ENCODE results near the gene SSR4. TPM values are rescaled to one million over a fixed set of nuclear protein-coding genes. Genes with fewer than 3 reads are reported as not detected.

The SSR4 gene
- total RNA-seq, 1 donor from 2014 or later, result 243 TPM

DNA sequence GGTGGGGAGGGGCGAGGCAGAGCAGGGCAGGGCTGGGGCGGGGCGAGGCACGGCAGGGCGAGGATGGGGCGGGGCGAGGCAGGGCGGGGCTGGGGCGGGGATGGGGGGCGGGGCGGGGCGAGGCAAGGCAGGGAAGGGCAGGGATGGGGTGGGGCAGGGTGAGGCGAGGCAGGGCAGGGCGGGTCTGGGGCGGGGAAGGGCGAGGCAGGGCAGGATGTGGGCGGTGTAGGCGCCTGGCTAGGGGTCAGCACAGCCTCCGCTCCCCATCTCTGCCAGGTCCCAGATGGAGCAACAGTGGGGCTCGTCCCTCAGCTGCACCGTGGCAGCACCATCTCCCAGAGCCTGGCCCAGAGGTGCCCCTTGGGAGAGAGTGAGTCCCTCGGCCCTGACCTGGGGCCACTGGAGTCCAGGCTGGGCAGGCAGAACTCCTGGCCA lies 17.8 kb upstream of the SSR4 start:
- H3K27ac Mint-ChIP-seq, result no peak overlapping the region

DNA sequence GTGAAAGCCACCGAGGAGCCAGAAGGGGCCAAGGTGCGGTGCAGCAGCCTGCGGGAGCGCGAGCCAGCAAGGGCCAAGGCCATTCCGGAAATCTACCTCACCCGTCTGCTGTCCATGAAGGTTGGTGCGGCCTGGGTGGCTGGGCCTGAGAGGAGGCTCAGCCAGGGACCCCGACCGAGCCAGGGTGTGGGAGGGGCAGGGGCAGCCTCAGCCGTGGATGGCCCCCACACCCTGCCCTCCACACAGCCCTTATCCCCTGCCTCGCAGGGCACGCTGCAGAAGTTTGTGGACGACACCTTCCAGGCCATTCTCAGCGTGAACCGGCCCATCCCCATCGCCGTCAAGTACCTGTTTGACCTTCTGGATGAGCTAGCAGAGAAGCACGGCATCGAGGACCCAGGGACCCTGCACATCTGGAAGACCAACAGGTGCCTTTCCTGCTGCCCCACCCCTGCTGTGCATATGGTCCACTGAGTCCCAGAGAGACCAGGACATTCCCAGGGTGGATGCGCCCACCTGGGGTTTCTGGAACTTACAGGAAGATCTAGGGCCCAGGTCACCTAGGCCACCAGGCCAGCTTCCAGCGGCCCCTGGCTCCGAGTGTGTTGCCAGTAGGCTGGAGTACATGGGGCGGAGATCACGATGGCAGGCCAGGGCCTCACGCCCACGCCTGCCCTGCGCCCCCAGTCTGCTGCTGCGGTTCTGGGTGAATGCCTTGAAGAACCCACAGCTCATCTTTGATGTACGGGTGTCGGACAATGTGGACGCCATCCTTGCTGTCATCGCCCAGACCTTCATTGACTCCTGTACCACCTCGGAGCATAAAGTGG lies 17.0 kb upstream of the SSR4 start:
- no peaks in the 10 kb centered on the region for H3K9me3 Mint-ChIP-seq (ENCODE audit: low read depth)
- no peak for DNase-seq (ENCODE audit: low spot score, unreplicated experiment)
- TF ChIP-seq, protein P1, sequence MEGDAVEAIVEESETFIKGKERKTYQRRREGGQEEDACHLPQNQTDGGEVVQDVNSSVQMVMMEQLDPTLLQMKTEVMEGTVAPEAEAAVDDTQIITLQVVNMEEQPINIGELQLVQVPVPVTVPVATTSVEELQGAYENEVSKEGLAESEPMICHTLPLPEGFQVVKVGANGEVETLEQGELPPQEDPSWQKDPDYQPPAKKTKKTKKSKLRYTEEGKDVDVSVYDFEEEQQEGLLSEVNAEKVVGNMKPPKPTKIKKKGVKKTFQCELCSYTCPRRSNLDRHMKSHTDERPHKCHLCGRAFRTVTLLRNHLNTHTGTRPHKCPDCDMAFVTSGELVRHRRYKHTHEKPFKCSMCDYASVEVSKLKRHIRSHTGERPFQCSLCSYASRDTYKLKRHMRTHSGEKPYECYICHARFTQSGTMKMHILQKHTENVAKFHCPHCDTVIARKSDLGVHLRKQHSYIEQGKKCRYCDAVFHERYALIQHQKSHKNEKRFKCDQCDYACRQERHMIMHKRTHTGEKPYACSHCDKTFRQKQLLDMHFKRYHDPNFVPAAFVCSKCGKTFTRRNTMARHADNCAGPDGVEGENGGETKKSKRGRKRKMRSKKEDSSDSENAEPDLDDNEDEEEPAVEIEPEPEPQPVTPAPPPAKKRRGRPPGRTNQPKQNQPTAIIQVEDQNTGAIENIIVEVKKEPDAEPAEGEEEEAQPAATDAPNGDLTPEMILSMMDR (IDR thresholded peaks at IDR 0.05; ENCODE audit: unreplicated experiment), result no peak
- H3K4me3 Mint-ChIP-seq (ENCODE audit: low read depth), result no peak overlapping the region
- no peaks in the 10 kb centered on the region for H3K4me1 Mint-ChIP-seq (ENCODE audit: low read depth)
- no peaks in the 10 kb centered on the region for H3K36me3 Mint-ChIP-seq (ENCODE audit: insufficient read depth)
- H3K27ac Mint-ChIP-seq, result no peak overlapping the region
- H3K27me3 Mint-ChIP-seq, result no peaks in the 10 kb centered on the region

More for the DNA sequence above, 17.8 kb upstream of the SSR4 start:
- DNase-seq (ENCODE audit: low spot score, unreplicated experiment), result no peak
- H3K27me3 Mint-ChIP-seq, result no peaks in the 10 kb centered on the region
- H3K9me3 Mint-ChIP-seq (ENCODE audit: low read depth), result no peaks in the 10 kb centered on the region
- H3K4me1 Mint-ChIP-seq (ENCODE audit: low read depth), result no peaks in the 10 kb centered on the region
- TF ChIP-seq, protein P1 (IDR thresholded peaks at IDR 0.05; ENCODE audit: unreplicated experiment), result no peak
- H3K36me3 Mint-ChIP-seq (ENCODE audit: insufficient read depth), result no peaks in the 10 kb centered on the region
- H3K4me3 Mint-ChIP-seq (ENCODE audit: low read depth), result no peak overlapping the region

DNA sequence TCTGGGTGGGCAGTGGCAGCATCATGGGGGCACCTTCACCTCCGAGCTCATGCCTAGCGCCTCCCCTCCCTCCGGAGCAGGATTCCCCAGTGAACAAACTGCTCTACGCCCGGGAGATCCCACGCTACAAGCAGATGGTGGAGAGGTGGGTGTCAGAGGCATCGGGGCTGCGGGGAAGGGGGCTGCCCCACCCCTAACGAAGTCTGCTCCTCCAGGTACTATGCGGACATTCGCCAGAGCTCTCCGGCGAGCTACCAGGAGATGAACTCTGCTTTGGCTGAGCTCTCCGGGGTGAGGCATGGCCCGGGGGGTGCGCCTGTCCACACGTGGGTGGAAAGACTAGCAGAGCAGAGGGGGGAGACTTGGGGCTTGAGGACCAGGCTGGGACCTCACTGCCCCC lies 16.3 kb upstream of the SSR4 start:
- no peaks in the 10 kb centered on the region for H3K27me3 Mint-ChIP-seq
- TF ChIP-seq, protein P1 (IDR thresholded peaks at IDR 0.05; ENCODE audit: unreplicated experiment), result no peak
- H3K4me3 Mint-ChIP-seq (ENCODE audit: low read depth), result no peak overlapping the region
- no peaks in the 10 kb centered on the region for H3K4me1 Mint-ChIP-seq (ENCODE audit: low read depth)
- no peaks in the 10 kb centered on the region for H3K36me3 Mint-ChIP-seq (ENCODE audit: insufficient read depth)
- DNase-seq (ENCODE audit: low spot score, unreplicated experiment), result no peak
- H3K27ac Mint-ChIP-seq, result no peak overlapping the region
- no peaks in the 10 kb centered on the region for H3K9me3 Mint-ChIP-seq (ENCODE audit: low read depth)

DNA sequence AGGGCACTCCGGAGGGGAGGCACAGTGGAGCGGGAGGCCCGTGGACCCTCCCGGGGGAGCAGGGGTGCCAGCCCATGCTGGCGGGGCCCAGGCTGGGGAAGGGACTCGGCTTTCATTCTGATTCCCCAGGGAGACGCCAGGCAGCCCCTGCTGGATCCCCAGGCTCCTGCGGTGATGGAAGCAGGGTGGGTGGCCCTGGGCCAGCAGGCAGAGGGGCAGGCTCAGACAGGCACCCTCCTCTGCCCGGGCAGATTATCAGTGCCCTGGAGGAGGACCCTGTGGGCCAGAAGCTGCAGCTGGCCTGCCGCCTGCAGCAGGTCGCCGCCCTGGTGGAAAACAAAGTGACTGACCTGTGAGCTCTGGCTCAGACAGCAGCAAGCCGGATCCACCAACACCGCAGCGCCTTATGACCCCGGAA lies 15.8 kb upstream of the SSR4 start:
- Mint-ChIP-seq H3K27ac (no peak overlapping the region), H3K4me3 (ENCODE audit: low read depth) (no peak overlapping the region), H3K27me3 (no peaks in the 10 kb centered on the region), H3K9me3 (ENCODE audit: low read depth) (no peaks in the 10 kb centered on the region), H3K36me3 (ENCODE audit: insufficient read depth) (no peaks in the 10 kb centered on the region), H3K4me1 (ENCODE audit: low read depth) (no peaks in the 10 kb centered on the region)
- DNase-seq (ENCODE audit: low spot score, unreplicated experiment), result no peak
- TF ChIP-seq, protein P1 (IDR thresholded peaks at IDR 0.05; ENCODE audit: unreplicated experiment), result peak; percentile 8

DNA sequence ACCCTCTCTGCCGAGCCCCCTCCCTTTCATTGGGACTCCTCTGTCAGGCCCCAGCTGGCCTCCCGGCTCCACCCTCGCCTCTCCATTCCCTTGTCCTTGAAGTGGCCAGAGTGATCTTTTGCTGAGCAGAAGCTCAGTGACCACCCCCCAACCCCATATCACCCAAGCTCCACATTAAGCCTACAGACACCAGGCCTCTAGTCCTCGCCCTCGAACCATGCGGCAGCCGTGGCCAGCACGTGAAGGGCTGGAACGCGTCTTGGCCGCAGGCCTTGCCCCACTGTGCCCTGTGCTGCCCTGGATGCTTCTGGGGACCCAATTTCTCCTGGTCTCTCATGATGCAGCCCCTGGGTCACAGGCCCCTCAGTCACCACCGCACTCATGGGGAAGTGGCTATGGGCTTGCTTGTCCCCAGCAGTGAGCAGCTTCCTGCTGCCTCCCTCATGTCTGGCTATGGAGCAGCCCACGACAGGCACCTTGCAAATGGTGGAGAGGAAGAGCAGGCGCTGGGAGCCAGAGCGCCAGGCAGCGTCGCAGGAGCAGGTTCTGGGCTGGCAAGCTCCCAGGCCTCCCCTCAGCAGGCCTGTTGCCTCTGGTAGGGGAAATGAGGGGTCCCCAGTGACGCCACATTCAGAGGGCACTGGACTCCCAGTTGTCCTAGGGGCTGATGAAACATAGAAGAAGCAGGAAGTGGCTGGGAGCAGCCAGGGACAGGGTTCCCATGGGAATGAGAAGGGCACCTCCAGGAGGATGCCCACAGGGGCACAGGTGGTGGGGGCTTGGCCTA lies 14.4 kb upstream of the SSR4 start:
- Mint-ChIP-seq H3K27ac (no peak overlapping the region), H3K36me3 (ENCODE audit: insufficient read depth) (no peaks in the 10 kb centered on the region), H3K9me3 (ENCODE audit: low read depth) (no peaks in the 10 kb centered on the region), H3K27me3 (no peaks in the 10 kb centered on the region), H3K4me3 (ENCODE audit: low read depth) (no peak overlapping the region), H3K4me1 (ENCODE audit: low read depth) (no peaks in the 10 kb centered on the region)
- TF ChIP-seq, protein P1 (IDR thresholded peaks at IDR 0.05; ENCODE audit: unreplicated experiment), result no peak
- no peak for DNase-seq (ENCODE audit: low spot score, unreplicated experiment)
